Measurements from ENCODE around the gene SMIM41. TPM values are rescaled to one million over a fixed set of nuclear protein-coding genes. Genes with fewer than 3 reads are reported as not detected.
A peak's percentile ranks its signal among the peaks of the same experiment; 100 is the strongest.

The SMIM41 gene
- total RNA-seq, 1 donor from 2014 or later: not detected

- no peak for TF ChIP-seq CTCF (IDR thresholded peaks at IDR 0.05)
- H3K27ac Mint-ChIP-seq (ENCODE audit: unreplicated experiment): peak overlapping the region; percentile 57
- peaks cover 27% of the 10 kb centered on the region for H3K4me1 Mint-ChIP-seq (ENCODE audit: unreplicated experiment)
These were observed 75.8 kb downstream of the SMIM41 start for GRCh38 chr12:52155048-52155868.

GRCh38 chr12:52156311-52156710, 76.8 kb downstream of the SMIM41 start:
- no peak overlapping the region for H3K27ac Mint-ChIP-seq (ENCODE audit: unreplicated experiment)
- no peak overlapping the region for H3K4me3 Mint-ChIP-seq (ENCODE audit: unreplicated experiment)
- TF ChIP-seq CTCF (IDR thresholded peaks at IDR 0.05): no peak
- no peak for DNase-seq (ENCODE audit: extremely low spot score, unreplicated experiment)
- no peaks in the 10 kb centered on the region for H3K27me3 Mint-ChIP-seq (ENCODE audit: unreplicated experiment)
- no peaks in the 10 kb centered on the region for H3K9me3 Mint-ChIP-seq (ENCODE audit: unreplicated experiment)
- H3K4me1 Mint-ChIP-seq (ENCODE audit: unreplicated experiment): peaks cover 18% of the 10 kb centered on the region
- H3K36me3 Mint-ChIP-seq (ENCODE audit: unreplicated experiment): no peaks in the 10 kb centered on the region

More at GRCh38 chr12:52155048-52155868, 75.8 kb downstream of the SMIM41 start:
- Mint-ChIP-seq H3K4me3 (ENCODE audit: unreplicated experiment) (no peak overlapping the region), H3K9me3 (ENCODE audit: unreplicated experiment) (no peaks in the 10 kb centered on the region), H3K36me3 (ENCODE audit: unreplicated experiment) (no peaks in the 10 kb centered on the region), H3K27me3 (ENCODE audit: unreplicated experiment) (no peaks in the 10 kb centered on the region)
- DNase-seq (ENCODE audit: extremely low spot score, unreplicated experiment): no peak

- Mint-ChIP-seq H3K36me3 (ENCODE audit: unreplicated experiment) (no peaks in the 10 kb centered on the region), H3K4me1 (ENCODE audit: unreplicated experiment) (peaks cover 12% of the 10 kb centered on the region), H3K9me3 (ENCODE audit: unreplicated experiment) (no peaks in the 10 kb centered on the region), H3K27me3 (ENCODE audit: unreplicated experiment) (no peaks in the 10 kb centered on the region), H3K4me3 (ENCODE audit: unreplicated experiment) (no peak overlapping the region), H3K27ac (ENCODE audit: unreplicated experiment) (peak overlapping the region; percentile 13)
- TF ChIP-seq CTCF (IDR thresholded peaks at IDR 0.05): peak; percentile 99
- DNase-seq (ENCODE audit: extremely low spot score, unreplicated experiment): peak; percentile 94
These were observed 77.5 kb downstream of the SMIM41 start for GRCh38 chr12:52156757-52157565.

GRCh38 chr12:52157566-52158150, 78.2 kb downstream of the SMIM41 start:
- H3K9me3 Mint-ChIP-seq (ENCODE audit: unreplicated experiment): no peaks in the 10 kb centered on the region

More at GRCh38 chr12:52157566-52158150, 78.2 kb downstream of the SMIM41 start:
- H3K4me3 Mint-ChIP-seq (ENCODE audit: unreplicated experiment): no peak overlapping the region
- DNase-seq (ENCODE audit: extremely low spot score, unreplicated experiment): no peak
- H3K27ac Mint-ChIP-seq (ENCODE audit: unreplicated experiment): peak overlapping the region; percentile 48
- H3K36me3 Mint-ChIP-seq (ENCODE audit: unreplicated experiment): no peaks in the 10 kb centered on the region
- no peak for TF ChIP-seq CTCF (IDR thresholded peaks at IDR 0.05)
- H3K27me3 Mint-ChIP-seq (ENCODE audit: unreplicated experiment): no peaks in the 10 kb centered on the region
- H3K4me1 Mint-ChIP-seq (ENCODE audit: unreplicated experiment): peaks cover 14% of the 10 kb centered on the region

Other genes with a start within 250 kb of the SMIM41 start
- 0.08 TPM in 2 replicates for gene FIGNL2, start 231.0 kb upstream of the SMIM41 start, total RNA-seq
- not detected in 2 replicates for gene ANKRD33, start 191.6 kb upstream of the SMIM41 start, total RNA-seq
- gene ACVRL1, start 172.2 kb upstream of the SMIM41 start, total RNA-seq: not detected in 2 replicates
- 15.2 and 15.8 TPM in 2 replicates for gene ACVR1B, start 128.0 kb upstream of the SMIM41 start, total RNA-seq
- gene TAMALIN, start 72.8 kb upstream of the SMIM41 start, total RNA-seq: 22.5 and 25.5 TPM in 2 replicates
- gene NR4A1, start 28.3 kb upstream of the SMIM41 start, total RNA-seq: 6.7 and 13.0 TPM in 2 replicates
- 41.7 and 46.1 TPM in 2 replicates for gene ATG101, start 9.7 kb upstream of the SMIM41 start, total RNA-seq
- 9.2 and 9.9 TPM in 2 replicates for gene KRT80, start 112.3 kb downstream of the SMIM41 start, total RNA-seq
- gene KRT7, start 153.5 kb downstream of the SMIM41 start, total RNA-seq: 168 and 178 TPM in 2 replicates
- 0.24 TPM in 2 replicates for gene KRT86, start 194.9 kb downstream of the SMIM41 start, total RNA-seq
- gene KRT81, start 211.8 kb downstream of the SMIM41 start, total RNA-seq: 0.50 and 0.83 TPM in 2 replicates
- not detected in 2 replicates for gene KRT83, start 241.7 kb downstream of the SMIM41 start, total RNA-seq

All from osteocyte (in vitro differentiated cells).